Measurements from ENCODE around the gene ADCY9. TPM values are rescaled to one million over a fixed set of nuclear protein-coding genes. Genes with fewer than 3 reads are reported as not detected.
"Not testable (repeated sequence)": the region's sequence is repeated elsewhere in the genome, so short reads cannot be mapped to it uniquely, and the experiment has no call there.

ADCY9 gene
- total RNA-seq, 2 donors from 2014 or later, result 1.2 to 3.3 TPM

GRCh38 chr16:4158143-4159093 is 42.2 kb upstream of the ADCY9 start:
- peaks cover 17% of the 10 kb centered on the region for H3K27me3 Mint-ChIP-seq (ENCODE audit: insufficient read depth)
- no peak overlapping the region for H3K4me3 Mint-ChIP-seq

GRCh38 chr16:4157376-4157825 is 41.2 kb upstream of the ADCY9 start:
- DNase-seq, result no peak

More at GRCh38 chr16:4158143-4159093, 42.2 kb upstream of the ADCY9 start:
- no peaks in the 10 kb centered on the region for H3K36me3 ChIP-seq (ENCODE audit: control insufficient read depth, insufficient read depth, low read length)
- 88 to 94% methylated on average over 8 to 13 of the region's 13 CpGs for WGBS, 2 experiments (ENCODE audit: insufficient coverage in 1 of 2, insufficient read length in 1 of 2)
- H3K27ac Mint-ChIP-seq, result no peak overlapping the region
- no peaks in the 10 kb centered on the region for H3K9me3 ChIP-seq (ENCODE audit: control insufficient read depth, low read length)
- H3K27ac ChIP-seq (ENCODE audit: low read depth, low read length), result no peak overlapping the region
- no peak overlapping the region for H3K9ac ChIP-seq (ENCODE audit: extremely low read depth, low read length, poor library complexity, severe bottlenecking)
- no peaks in the 10 kb centered on the region for H3K36me3 Mint-ChIP-seq (ENCODE audit: low read depth)
- H3K4me3 ChIP-seq (ENCODE audit: low read length), result no peak overlapping the region
- H3K9me3 Mint-ChIP-seq, result no peaks in the 10 kb centered on the region
- no peak for DNase-seq
- H3K4me1 ChIP-seq (ENCODE audit: control insufficient read depth, insufficient read depth, low read length), result no peaks in the 10 kb centered on the region
- no peaks in the 10 kb centered on the region for H3K27me3 ChIP-seq (ENCODE audit: control insufficient read depth, insufficient read depth, low read length, poor library complexity, severe bottlenecking)
- H3K4me1 Mint-ChIP-seq, result no peaks in the 10 kb centered on the region
- no peak for TF ChIP-seq CTCF (conservative IDR thresholded peaks at IDR 0.05)

GRCh38 chr16:4156503-4156902 is 40.3 kb upstream of the ADCY9 start:
- H3K36me3 Mint-ChIP-seq (ENCODE audit: low read depth); H3K4me3 ChIP-seq (ENCODE audit: low read length); H3K9me3 Mint-ChIP-seq; H3K4me1 Mint-ChIP-seq; H3K9me3 ChIP-seq (ENCODE audit: control insufficient read depth, low read length); H3K27me3 ChIP-seq (ENCODE audit: control insufficient read depth, insufficient read depth, low read length, poor library complexity, severe bottlenecking); H3K27ac Mint-ChIP-seq; H3K4me3 Mint-ChIP-seq; H3K4me1 ChIP-seq (ENCODE audit: control insufficient read depth, insufficient read depth, low read length); DNase-seq; H3K36me3 ChIP-seq (ENCODE audit: control insufficient read depth, insufficient read depth, low read length); H3K27ac ChIP-seq (ENCODE audit: low read depth, low read length); H3K9ac ChIP-seq (ENCODE audit: extremely low read depth, low read length, poor library complexity, severe bottlenecking): not testable (repeated sequence)
- H3K27me3 Mint-ChIP-seq (ENCODE audit: insufficient read depth), result peaks cover 17% of the 10 kb centered on the region
- WGBS, 2 experiments (ENCODE audit: insufficient coverage in 1 of 2, insufficient read length in 1 of 2), result 94% methylated on average over 2 of the region's 3 CpGs; no CpG with 5 or more reads in 1 of the 2 experiments

More at GRCh38 chr16:4157376-4157825, 41.2 kb upstream of the ADCY9 start:
- Mint-ChIP-seq H3K4me3 (no peak overlapping the region), H3K27me3 (ENCODE audit: insufficient read depth) (peaks cover 17% of the 10 kb centered on the region), H3K9me3 (no peaks in the 10 kb centered on the region), H3K27ac (no peak overlapping the region), H3K4me1 (no peaks in the 10 kb centered on the region), H3K36me3 (ENCODE audit: low read depth) (no peaks in the 10 kb centered on the region)
- Histone ChIP-seq H3K4me3 (ENCODE audit: low read length) (no peak overlapping the region), H3K9me3 (ENCODE audit: control insufficient read depth, low read length) (no peaks in the 10 kb centered on the region), H3K4me1 (ENCODE audit: control insufficient read depth, insufficient read depth, low read length) (no peaks in the 10 kb centered on the region), H3K27ac (ENCODE audit: low read depth, low read length) (no peak overlapping the region), H3K27me3 (ENCODE audit: control insufficient read depth, insufficient read depth, low read length, poor library complexity, severe bottlenecking) (no peaks in the 10 kb centered on the region), H3K36me3 (ENCODE audit: control insufficient read depth, insufficient read depth, low read length) (no peaks in the 10 kb centered on the region), H3K9ac (ENCODE audit: extremely low read depth, low read length, poor library complexity, severe bottlenecking) (no peak overlapping the region)
- WGBS, 2 experiments (ENCODE audit: insufficient coverage in 1 of 2, insufficient read length in 1 of 2), result 84 to 91% methylated on average over 3 to 4 of the region's 4 CpGs
- TF ChIP-seq CTCF (conservative IDR thresholded peaks at IDR 0.05), result no peak

GRCh38 chr16:4153364-4153763 is 37.1 kb upstream of the ADCY9 start:
- not testable (repeated sequence) for H3K4me1 Mint-ChIP-seq; H3K27me3 ChIP-seq (ENCODE audit: control insufficient read depth, insufficient read depth, low read length, poor library complexity, severe bottlenecking); H3K36me3 ChIP-seq (ENCODE audit: control insufficient read depth, insufficient read depth, low read length); H3K27ac Mint-ChIP-seq; H3K4me1 ChIP-seq (ENCODE audit: control insufficient read depth, insufficient read depth, low read length); H3K36me3 Mint-ChIP-seq (ENCODE audit: low read depth); H3K27ac ChIP-seq (ENCODE audit: low read depth, low read length); H3K4me3 Mint-ChIP-seq; DNase-seq; H3K9me3 ChIP-seq (ENCODE audit: control insufficient read depth, low read length); H3K4me3 ChIP-seq (ENCODE audit: low read length); H3K9ac ChIP-seq (ENCODE audit: extremely low read depth, low read length, poor library complexity, severe bottlenecking); H3K9me3 Mint-ChIP-seq
- peaks cover 16% of the 10 kb centered on the region for H3K27me3 Mint-ChIP-seq (ENCODE audit: insufficient read depth)
- WGBS, 2 experiments (ENCODE audit: insufficient coverage in 1 of 2, insufficient read length in 1 of 2), result 90 to 93% methylated on average over 8 to 13 of the region's 13 CpGs

All from endodermal cell (in vitro differentiated cells).